NT2/D1 (cell line): ENCODE data around the gene PIK3C2B.

Experiments used
- SUZ12 ChIP-seq: IDR thresholded peaks from 2 replicates; pipeline ENCODE4 v1.6.1; 2011; ENCODE audit not compliant: insufficient read length, insufficient read depth; ENCODE audit errors: extremely low read depth
- YY1 ChIP-seq: IDR thresholded peaks from 2 replicates; pipeline ENCODE4 v1.6.1; 2011; ENCODE audit not compliant: insufficient read length, insufficient read depth
- ZNF274 ChIP-seq: IDR thresholded peaks from 2 replicates; pipeline ENCODE4 v1.6.1; 2011; ENCODE audit warnings: mild to moderate bottlenecking, low read depth, low read length

- TF ChIP-seq ZNF274 (no peak), YY1 (no peak), SUZ12 (no peak)
These were observed 27.9 kb downstream of the PIK3C2B start for GRCh38 chr1:204466416-204467405.
